ENCODE data around the gene MAP4K4.

Gene MAP4K4

GRCh38 chr2:101723371-101724124 is 26.0 kb downstream of the MAP4K4 start:
- DNase-seq (ENCODE audit: low read depth) = no peak

- DNase-seq (ENCODE audit: low read depth) = no peak
These were observed 26.6 kb downstream of the MAP4K4 start for GRCh38 chr2:101724125-101724474.

- no peak for DNase-seq (ENCODE audit: low read depth)
These were observed 27.5 kb downstream of the MAP4K4 start for GRCh38 chr2:101725038-101725437.

GRCh38 chr2:101725515-101726192 is 28.1 kb downstream of the MAP4K4 start:
- DNase-seq (ENCODE audit: low read depth) = no peak

- no peak for DNase-seq (ENCODE audit: low read depth)
These were observed 31.4 kb downstream of the MAP4K4 start for GRCh38 chr2:101728865-101729264.

- DNase-seq (ENCODE audit: low read depth) = no peak
These were observed 32.1 kb downstream of the MAP4K4 start for GRCh38 chr2:101729521-101730190.

- DNase-seq (ENCODE audit: low read depth) = no peak
These were observed 33.9 kb downstream of the MAP4K4 start for GRCh38 chr2:101731221-101732054.

- no peak for DNase-seq (ENCODE audit: low read depth)
These were observed 34.7 kb downstream of the MAP4K4 start for GRCh38 chr2:101732199-101732598.

GRCh38 chr2:101732773-101733256 is 35.3 kb downstream of the MAP4K4 start:
- DNase-seq (ENCODE audit: low read depth) = no peak

GRCh38 chr2:101733257-101733993 is 35.9 kb downstream of the MAP4K4 start:
- no peak for DNase-seq (ENCODE audit: low read depth)

GRCh38 chr2:101734505-101735165 is 37.1 kb downstream of the MAP4K4 start:
- no peak for DNase-seq (ENCODE audit: low read depth)

GRCh38 chr2:101735166-101735533 is 37.6 kb downstream of the MAP4K4 start:
- DNase-seq (ENCODE audit: low read depth) = no peak

GRCh38 chr2:101736233-101736632 is 38.7 kb downstream of the MAP4K4 start:
- no peak for DNase-seq (ENCODE audit: low read depth)

- peak; percentile 72 for DNase-seq (ENCODE audit: low read depth)
These were observed 39.4 kb downstream of the MAP4K4 start for GRCh38 chr2:101736861-101737291.

- DNase-seq (ENCODE audit: low read depth) = no peak
These were observed 40.2 kb downstream of the MAP4K4 start for GRCh38 chr2:101737478-101738255.

- no peak for DNase-seq (ENCODE audit: low read depth)
These were observed 41.1 kb downstream of the MAP4K4 start for GRCh38 chr2:101738649-101739048.

GRCh38 chr2:101740555-101740964 is 43.1 kb downstream of the MAP4K4 start:
- DNase-seq (ENCODE audit: low read depth) = no peak

GRCh38 chr2:101741775-101742520 is 44.4 kb downstream of the MAP4K4 start:
- no peak for DNase-seq (ENCODE audit: low read depth)

GRCh38 chr2:101742547-101742946 is 45.0 kb downstream of the MAP4K4 start:
- DNase-seq (ENCODE audit: low read depth) = no peak
